PC-9 (cell line): ENCODE results near the gene DCDC2B.

Experiments used
- CTCF ChIP-seq: fragments of 200-600 bp; sonication (generic); conservative IDR thresholded peaks from 2 replicates; pipeline ENCODE4 v1.6.1; 2017; ENCODE audit warnings: mixed run types, antibody characterized with exemption, mild to moderate bottlenecking, moderate library complexity
- EZH2 ChIP-seq: fragments of 200-600 bp; sonication (generic); IDR thresholded peaks from 2 replicates; pipeline ENCODE4 v1.8.0; 2017; ENCODE audit warnings: antibody characterized with exemption, low read depth

GRCh38 chr1:32199043-32199716 lies 9.7 kb upstream of the DCDC2B start:
- no peak for TF ChIP-seq CTCF
- no peak for TF ChIP-seq EZH2
